ENCODE data around the gene NQO1. TPM values are rescaled to one million over a fixed set of nuclear protein-coding genes. Genes with fewer than 3 reads are reported as not detected.

Gene NQO1
- total and polyA plus RNA-seq, 2 donors (not counting 1 experiment from before 2014, with no cell fraction given), result 1.3 to 2.3 TPM

- Histone ChIP-seq H4K20me1 (ENCODE audit: control insufficient read depth, insufficient read depth, low read length, poor library complexity, severe bottlenecking) (peaks cover 12% of the 10 kb centered on the region), H3K4me2 (replicated peaks; ENCODE audit: low read depth, low read length, poor library complexity, severe bottlenecking) (no peak overlapping the region), H3K4me1 (ENCODE audit: control insufficient read depth in 2 of 2, insufficient read depth in 2 of 2, low read length in 2 of 2) (no peaks in the 10 kb centered on the region), H3K4me3 (ENCODE audit: control extremely low read depth in 1 of 5, extremely low read depth in 1 of 5, insufficient read depth in 1 of 5, low read depth in 2 of 5, low read length in 4 of 5) (no peak overlapping the region), H3K36me3 (replicated peaks in 1 of 2; ENCODE audit: control extremely low read depth in 1 of 2, control insufficient read depth in 1 of 2, extremely low read depth in 1 of 2, insufficient read depth in 2 of 2, low read length in 1 of 2) (peaks cover 1 to 60% of the 10 kb centered on the region in 2 experiments), H3K79me2 (ENCODE audit: control insufficient read depth, insufficient read depth, low read length) (peaks cover 7% of the 10 kb centered on the region), H3K9me3 (ENCODE audit: control extremely low read depth in 1 of 3, control insufficient read depth in 2 of 3, insufficient read depth in 1 of 3, low read length in 2 of 3) (no peaks in the 10 kb centered on the region), H3K27me3 (replicated peaks in 1 of 4; ENCODE audit: control extremely low read depth in 1 of 4, control insufficient read depth in 3 of 4, insufficient read depth in 4 of 4, low read length in 3 of 4) (no peaks in the 10 kb centered on the region), H3K27ac (ENCODE audit: low read length in 2 of 2) (no peak overlapping the region), H2AFZ (ENCODE audit: insufficient read depth, low read depth, low read length, poor library complexity, severe bottlenecking) (no peak overlapping the region), H3K9ac (ENCODE audit: low read length) (no peak overlapping the region)
- Mint-ChIP-seq H3K4me3 (no peak overlapping the region), H3K27me3 (no peaks in the 10 kb centered on the region), H3K4me1 (no peaks in the 10 kb centered on the region), H3K27ac (no peak overlapping the region), H3K9me3 (ENCODE audit: insufficient read depth) (no peaks in the 10 kb centered on the region)
- ChIA-PET POLR2A (no interaction called here), CTCF (interaction anchor here (2.0 kb wide), 1 partner anchor 12 kb away, joined by 6 read pairs; the partner anchor contains the start of gene NOB1)
- 96% methylated on average over 37 of the region's 41 CpGs for WGBS (ENCODE audit: insufficient coverage)
- DNase-seq (no peak), ATAC-seq (ENCODE audit: low read depth) (no peak)
- no peak for TF ChIP-seq EZH2 (IDR thresholded peaks at IDR 0.05; ENCODE audit: borderline replicate concordance, insufficient read depth, low read depth, low read length, poor library complexity, severe bottlenecking)
- TF ChIP-seq, protein P1, sequence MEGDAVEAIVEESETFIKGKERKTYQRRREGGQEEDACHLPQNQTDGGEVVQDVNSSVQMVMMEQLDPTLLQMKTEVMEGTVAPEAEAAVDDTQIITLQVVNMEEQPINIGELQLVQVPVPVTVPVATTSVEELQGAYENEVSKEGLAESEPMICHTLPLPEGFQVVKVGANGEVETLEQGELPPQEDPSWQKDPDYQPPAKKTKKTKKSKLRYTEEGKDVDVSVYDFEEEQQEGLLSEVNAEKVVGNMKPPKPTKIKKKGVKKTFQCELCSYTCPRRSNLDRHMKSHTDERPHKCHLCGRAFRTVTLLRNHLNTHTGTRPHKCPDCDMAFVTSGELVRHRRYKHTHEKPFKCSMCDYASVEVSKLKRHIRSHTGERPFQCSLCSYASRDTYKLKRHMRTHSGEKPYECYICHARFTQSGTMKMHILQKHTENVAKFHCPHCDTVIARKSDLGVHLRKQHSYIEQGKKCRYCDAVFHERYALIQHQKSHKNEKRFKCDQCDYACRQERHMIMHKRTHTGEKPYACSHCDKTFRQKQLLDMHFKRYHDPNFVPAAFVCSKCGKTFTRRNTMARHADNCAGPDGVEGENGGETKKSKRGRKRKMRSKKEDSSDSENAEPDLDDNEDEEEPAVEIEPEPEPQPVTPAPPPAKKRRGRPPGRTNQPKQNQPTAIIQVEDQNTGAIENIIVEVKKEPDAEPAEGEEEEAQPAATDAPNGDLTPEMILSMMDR (IDR thresholded peaks at IDR 0.05), result no peak
- intact Hi-C loops (cut with micrococcal nuclease), result no loop called here
Measured at GRCh38 chr16:69741951-69742904, 15.9 kb upstream of the NQO1 start.

- H3K4me3 Mint-ChIP-seq, result no peak overlapping the region
- POLR2A ChIA-PET, result no interaction called here
Measured at GRCh38 chr16:69741519-69741918, 15.2 kb upstream of the NQO1 start.

More at GRCh38 chr16:69741519-69741918, 15.2 kb upstream of the NQO1 start:
- no CpG with 5 or more reads among the region's 8 CpGs for WGBS (ENCODE audit: insufficient coverage)
- Histone ChIP-seq H4K20me1 (ENCODE audit: control insufficient read depth, insufficient read depth, low read length, poor library complexity, severe bottlenecking) (peaks cover 12% of the 10 kb centered on the region), H3K36me3 (replicated peaks in 1 of 2; ENCODE audit: control extremely low read depth in 1 of 2, control insufficient read depth in 1 of 2, extremely low read depth in 1 of 2, insufficient read depth in 2 of 2, low read length in 1 of 2) (peaks cover 1 to 56% of the 10 kb centered on the region in 2 experiments), H2AFZ (ENCODE audit: insufficient read depth, low read depth, low read length, poor library complexity, severe bottlenecking) (no peak overlapping the region), H3K9ac (ENCODE audit: low read length) (no peak overlapping the region), H3K9me3 (ENCODE audit: control extremely low read depth in 1 of 3, control insufficient read depth in 2 of 3, insufficient read depth in 1 of 3, low read length in 2 of 3) (no peaks in the 10 kb centered on the region), H3K27ac (ENCODE audit: low read length in 2 of 2) (no peak overlapping the region), H3K4me2 (replicated peaks; ENCODE audit: low read depth, low read length, poor library complexity, severe bottlenecking) (no peak overlapping the region), H3K4me1 (ENCODE audit: control insufficient read depth in 2 of 2, insufficient read depth in 2 of 2, low read length in 2 of 2) (no peaks in the 10 kb centered on the region), H3K4me3 (ENCODE audit: control extremely low read depth in 1 of 5, extremely low read depth in 1 of 5, insufficient read depth in 1 of 5, low read depth in 2 of 5, low read length in 4 of 5) (no peak overlapping the region), H3K27me3 (replicated peaks in 1 of 4; ENCODE audit: control extremely low read depth in 1 of 4, control insufficient read depth in 3 of 4, insufficient read depth in 4 of 4, low read length in 3 of 4) (no peaks in the 10 kb centered on the region), H3K79me2 (ENCODE audit: control insufficient read depth, insufficient read depth, low read length) (peaks cover 5% of the 10 kb centered on the region)
- no peaks in the 10 kb centered on the region for H3K4me1 Mint-ChIP-seq
- no peak for ATAC-seq (ENCODE audit: low read depth)
- no peak overlapping the region for H3K27ac Mint-ChIP-seq
- H3K27me3 Mint-ChIP-seq, result no peaks in the 10 kb centered on the region
- intact Hi-C loops (cut with micrococcal nuclease), result no loop called here
- no peak for TF ChIP-seq EZH2 (IDR thresholded peaks at IDR 0.05; ENCODE audit: borderline replicate concordance, insufficient read depth, low read depth, low read length, poor library complexity, severe bottlenecking)
- TF ChIP-seq, protein P1 (IDR thresholded peaks at IDR 0.05), result no peak
- no peak for DNase-seq
- H3K9me3 Mint-ChIP-seq (ENCODE audit: insufficient read depth), result no peaks in the 10 kb centered on the region
- CTCF ChIA-PET, result interaction anchor here (2.0 kb wide), 1 partner anchor 13 kb away, joined by 6 read pairs; the partner anchor contains the start of gene NOB1
